NCI-H345 treated with DMSO at 0.1 percent for 48 hours (cell line): Measurements from ENCODE around the gene MYCBP2.
"Not testable (repeated sequence)": the region's sequence is repeated elsewhere in the genome, so short reads cannot be mapped to it uniquely, and the experiment has no call there.

ENCODE experiments used
- DNase-seq: peaks from one replicate; lab custom pipeline; 2025; ENCODE audit not compliant: unreplicated experiment; lab: John Stamatoyannopoulos, UW

The MYCBP2 gene

DNA sequence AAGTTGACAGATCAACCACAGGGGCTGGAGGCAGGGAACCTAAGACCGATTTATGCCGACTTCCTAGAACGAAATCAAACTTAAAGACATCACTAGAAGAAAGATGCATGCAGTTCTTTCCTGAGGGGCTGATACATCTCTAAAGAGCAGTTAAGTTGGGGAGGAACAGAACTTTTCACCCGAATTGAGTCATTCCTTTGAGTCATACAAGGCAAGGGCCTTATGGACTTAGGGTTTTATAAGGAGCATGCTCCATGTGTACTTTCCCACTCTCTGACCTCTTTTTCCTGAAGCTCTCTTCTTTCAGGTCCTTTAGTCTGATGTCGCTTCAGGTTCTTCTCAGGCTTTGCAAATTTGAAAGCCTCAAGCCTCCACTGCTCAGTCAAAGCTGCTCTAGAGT lies 292.0 kb downstream of the MYCBP2 start:
- no peak for DNase-seq

DNA sequence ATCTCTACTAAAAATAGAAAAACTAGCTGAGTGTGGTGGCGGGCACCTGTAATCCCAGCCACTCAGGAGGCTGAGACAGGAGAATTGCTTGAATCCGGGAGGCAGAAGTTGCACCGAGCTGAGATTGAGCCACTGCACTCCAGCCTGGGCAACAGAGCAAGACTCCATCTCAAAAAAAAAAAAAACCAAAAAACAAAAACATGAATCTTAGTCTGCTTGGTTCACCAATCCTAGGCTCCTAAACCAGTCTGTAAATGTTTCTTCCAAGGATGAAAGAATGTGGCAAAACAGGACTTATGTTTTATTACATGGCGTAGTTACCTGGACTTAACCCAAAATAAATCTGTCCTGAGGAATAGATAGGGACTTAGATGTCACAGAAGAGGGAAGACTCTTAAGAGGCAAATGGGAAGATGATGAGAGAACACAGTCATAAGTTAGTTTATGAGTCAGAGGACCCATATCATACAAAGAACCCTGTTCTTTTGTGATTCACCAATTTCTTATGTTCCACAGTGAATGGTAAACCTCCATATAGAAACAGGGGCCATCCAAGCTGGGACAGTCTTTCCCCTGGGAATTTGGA lies 293.1 kb downstream of the MYCBP2 start:
- no peak for DNase-seq

DNA sequence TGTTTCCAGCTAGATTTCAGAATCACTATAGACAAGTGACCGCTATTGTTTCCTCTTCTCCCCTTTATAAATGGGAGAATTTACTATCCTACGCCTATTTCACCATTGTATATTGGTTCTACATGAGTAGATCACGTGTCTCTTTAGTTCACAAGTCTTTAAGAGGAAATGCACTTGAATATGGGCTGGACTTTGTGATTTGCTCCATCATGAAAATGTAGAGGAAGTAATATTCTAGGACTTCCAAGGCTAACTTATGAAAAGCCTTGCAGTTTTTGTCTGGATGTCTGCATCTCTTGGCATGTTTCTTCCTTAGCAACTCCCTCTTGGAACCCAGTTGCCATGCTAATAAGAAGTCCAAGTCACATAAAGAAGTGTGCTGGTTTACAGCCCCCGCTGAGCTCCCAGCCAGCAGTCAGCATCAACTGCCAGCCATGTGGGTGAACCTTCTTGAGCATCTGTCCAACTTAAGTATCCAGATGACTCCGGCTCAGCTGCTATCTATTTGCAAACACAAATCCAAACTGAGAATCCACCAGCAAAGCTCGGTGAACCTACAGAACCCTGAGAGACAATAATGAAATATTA lies 295.1 kb downstream of the MYCBP2 start:
- no peak for DNase-seq

DNA sequence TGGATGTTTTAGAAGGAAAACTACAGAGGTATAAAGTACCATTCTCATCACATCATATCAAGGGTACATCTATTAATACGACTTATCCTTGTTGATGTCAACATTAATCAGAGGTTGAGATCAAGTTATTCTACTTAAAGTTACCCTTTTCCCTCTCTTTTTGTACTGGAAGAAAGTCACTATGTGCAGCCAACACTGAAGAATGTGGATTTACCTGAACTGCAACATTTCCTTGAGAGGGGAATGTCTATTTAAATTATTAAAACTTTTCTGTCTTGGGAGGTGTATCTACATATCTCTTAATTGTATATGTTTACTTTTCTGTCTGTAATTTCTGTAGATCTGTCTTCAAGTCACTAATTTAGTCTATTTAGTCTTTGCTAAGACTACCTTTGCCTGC lies 297.5 kb downstream of the MYCBP2 start:
- DNase-seq: no peak

DNA sequence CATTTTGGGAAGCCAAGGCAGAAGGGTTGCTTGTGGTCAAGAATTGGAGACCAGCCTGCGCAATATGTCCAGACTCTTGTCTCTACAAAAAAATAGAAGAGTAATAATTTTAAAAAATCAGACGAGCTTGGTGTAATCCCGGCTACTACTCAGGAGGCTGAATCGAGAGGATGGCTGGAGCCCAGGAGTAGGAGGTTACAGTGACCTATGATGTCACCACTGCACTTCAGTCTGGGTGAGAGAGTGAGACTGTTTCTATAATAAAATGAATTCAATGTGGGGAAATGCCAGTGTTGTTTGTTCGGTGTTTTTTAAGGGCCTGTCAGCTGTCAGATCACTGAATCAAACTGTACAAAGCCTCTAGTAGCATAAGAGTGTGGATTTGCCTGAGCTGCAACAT lies 298.7 kb downstream of the MYCBP2 start:
- DNase-seq: peak; percentile 45

DNA sequence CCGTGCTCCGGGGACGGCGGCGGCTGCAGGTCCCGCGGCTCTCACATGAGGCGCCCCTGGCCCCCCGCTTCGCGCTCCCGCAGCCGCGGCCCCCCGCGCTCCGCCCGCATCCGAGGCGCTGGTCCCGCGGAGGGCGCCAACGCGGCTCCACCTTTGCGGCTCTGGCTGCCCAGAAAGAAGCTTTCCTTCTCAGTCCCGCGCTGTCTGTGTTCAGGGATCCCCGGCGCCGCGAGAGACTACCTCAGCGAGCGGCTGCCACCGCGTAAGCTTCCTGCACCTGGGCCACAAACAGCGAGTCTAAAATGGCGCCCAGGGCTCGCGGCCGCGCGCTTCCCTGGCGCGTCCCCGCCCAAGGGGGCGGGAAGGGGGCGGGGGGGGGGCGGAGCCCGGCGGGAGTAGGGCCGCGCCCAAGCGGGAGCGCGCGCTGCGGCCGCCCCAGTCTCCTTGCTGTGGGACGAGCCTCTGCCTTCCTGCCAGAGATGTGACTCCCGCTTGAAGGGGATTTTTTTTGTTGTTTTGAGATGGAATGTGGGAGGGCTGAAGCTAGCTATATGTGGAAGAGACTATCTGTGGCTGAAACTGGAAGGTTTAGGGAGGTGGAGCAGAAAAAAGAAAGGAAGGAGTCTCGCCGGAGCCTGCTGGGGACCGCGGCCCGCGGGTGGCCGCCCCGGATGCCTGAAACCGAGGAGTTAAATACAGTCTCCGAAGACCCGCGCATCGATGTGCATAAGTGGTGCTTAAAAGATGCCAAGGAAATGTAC lies 299.9 kb downstream of the MYCBP2 start, which contains the start of gene FBXL3:
FBXL3 (minus strand) TSS at position 299 of the 761 bp plus-strand sequence. CDS start 5,299 bp downstream, outside the sequence.
- peak; percentile 66 for DNase-seq

DNA sequence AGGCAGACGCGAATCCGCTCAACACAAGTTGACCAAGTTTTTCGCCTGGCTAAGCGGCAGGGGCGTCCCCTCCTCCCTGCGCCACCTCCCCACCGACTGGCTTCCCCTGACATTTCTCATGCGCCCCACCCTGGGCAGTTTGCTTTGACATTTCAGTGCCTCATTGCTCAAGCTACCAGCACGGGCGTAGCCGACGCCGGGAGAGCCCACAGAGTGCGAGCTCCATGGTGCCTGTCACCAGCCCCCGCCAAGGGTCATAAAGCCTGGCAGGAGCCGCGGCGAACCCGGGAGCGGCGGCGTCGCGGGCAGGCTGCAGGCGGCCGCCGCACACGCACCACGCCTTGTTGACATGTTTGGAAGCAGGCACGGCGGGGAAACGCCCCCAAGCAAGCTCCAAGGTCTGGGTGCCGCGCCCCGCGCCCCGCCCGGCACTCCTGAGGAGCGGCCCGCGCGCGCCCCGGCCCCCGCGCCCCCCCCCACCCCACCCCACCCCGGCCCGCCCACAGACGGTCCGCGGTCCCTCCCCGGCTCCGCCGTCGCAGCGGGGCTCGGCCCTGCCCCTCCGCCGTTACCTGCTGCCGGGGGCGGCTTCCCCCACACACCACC lies 300.5 kb downstream of the MYCBP2 start:
- DNase-seq: peak; percentile 61

DNA sequence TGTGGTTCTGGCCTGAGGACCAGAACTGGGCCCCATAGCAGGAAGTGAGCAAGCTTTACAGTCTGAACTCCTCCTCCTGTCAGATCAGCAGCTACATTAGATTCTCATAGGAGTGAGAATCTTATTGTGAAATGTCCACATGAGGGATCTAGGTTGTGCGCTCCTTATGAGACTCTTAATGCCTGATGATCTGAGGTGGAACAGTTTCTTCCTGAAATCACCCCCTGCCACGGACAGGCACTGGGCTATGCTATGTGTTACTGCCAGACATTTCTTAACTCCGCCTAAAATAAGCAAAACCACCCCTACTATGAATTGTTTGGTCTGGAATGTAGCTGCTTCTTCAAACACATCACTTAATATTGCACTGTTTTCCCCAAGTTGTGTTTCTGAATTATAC lies 304.6 kb downstream of the MYCBP2 start:
- no peak for DNase-seq

DNA sequence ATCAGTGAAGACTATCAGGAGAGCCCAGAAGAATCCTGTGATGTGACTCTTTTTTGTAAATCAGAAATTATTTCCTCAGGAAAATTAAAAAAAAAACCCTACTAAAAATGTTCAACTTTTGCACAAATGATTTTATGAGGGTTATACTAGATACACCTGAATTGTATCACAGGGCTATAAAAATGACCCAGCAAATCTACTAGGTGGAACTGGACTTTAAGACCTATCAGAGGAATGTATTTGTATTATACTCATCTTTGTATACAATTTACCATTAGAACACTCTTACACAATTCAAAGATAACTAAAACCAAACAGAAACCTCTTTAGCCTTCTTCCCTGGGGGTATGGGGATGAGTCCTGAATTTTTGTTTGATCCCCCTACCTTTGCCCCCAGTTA lies 307.1 kb downstream of the MYCBP2 start:
- DNase-seq: no peak

DNA sequence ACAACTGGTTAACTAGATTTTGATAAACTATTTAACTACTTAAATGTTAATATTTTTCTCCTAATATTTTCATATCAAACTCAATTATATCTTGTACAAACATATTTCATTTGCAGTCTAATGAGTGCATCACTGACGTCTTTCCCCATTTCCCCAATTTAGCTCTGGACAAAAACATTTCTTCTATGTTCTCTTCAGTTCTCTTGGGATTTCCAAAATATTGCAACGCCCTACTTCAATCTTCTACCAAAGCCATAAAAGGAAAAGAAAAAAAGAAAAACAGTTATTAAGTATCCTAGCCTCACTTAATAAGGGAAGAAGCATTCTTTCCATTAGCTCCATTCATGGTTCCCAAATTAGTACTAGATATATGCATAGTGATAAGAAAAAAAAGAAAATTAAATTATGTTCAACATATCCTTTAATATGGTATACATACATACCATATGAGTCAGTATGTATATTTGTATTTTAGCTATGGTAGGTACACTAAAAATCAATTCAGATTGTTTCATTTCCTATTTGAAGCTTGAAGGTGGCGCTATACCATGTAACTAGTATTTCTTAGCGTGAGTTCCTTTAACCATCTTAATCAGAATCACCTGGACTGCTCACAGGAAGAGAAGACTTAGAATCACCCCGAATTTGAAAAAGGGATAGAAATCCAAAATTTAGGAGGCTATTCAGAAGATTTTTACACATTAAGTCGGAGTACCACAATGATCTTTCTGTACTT lies 309.8 kb downstream of the MYCBP2 start:
- no peak for DNase-seq

DNA sequence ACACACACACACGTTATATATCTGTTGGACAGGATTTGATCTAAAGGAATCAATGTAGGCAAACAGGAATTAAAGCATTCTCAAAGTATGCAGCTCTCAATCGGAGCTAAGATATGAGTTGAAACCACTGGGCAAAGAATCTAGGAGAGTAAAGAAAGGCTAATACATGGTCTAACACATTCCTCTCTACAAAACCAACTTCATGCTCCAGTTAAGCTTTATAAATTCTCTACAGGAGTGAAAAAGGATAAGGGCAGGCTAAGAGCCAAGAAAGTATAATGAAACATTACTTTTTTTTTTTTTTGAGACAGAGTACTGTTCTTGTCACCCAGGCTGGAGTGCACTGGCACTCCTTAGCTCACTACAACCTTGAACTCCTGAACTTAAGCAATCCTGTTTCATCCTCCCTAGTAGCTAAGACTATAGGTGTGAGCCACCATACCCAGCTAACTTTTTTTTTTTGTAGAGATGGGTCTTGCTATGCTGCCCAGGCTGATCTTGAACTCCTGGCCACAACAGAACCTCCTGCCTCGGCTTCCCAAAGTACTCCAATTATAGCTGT lies 310.6 kb downstream of the MYCBP2 start:
- DNase-seq: no peak

DNA sequence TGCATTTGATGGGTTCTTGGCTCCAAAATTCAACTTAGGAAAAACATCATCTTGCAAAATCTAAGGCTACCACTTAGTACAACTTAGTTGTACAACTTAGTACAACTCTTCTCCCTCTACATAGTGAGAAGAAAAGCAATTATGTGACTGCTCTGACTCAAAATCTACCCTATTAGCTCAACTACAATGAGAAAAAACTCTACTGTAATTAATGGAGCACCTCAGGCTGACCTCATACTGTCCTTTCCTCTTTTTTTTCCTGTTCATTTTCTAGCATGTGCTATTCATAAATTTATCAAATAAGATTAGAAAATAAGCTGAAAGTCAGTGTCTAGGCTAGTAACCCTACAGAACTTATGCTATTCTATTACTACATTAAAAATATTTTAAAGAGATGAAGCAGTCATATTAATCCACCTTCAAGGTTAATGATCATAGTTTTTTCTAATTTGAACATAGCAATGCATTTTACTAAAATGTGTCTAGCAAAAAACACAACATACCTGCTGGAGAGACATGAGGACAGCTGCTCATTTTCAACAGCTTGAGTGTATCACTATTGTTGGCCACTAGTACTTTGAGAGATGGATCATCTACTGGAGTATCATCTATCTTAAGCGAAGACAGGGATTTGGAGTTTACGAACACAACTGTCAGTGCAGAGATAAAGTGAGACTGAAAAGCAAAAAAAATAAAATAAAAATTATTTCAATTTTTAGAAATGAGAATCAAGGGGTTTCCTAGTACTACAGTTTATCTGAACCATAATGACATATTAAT lies 311.8 kb downstream of the MYCBP2 start:
- DNase-seq: no peak

DNA sequence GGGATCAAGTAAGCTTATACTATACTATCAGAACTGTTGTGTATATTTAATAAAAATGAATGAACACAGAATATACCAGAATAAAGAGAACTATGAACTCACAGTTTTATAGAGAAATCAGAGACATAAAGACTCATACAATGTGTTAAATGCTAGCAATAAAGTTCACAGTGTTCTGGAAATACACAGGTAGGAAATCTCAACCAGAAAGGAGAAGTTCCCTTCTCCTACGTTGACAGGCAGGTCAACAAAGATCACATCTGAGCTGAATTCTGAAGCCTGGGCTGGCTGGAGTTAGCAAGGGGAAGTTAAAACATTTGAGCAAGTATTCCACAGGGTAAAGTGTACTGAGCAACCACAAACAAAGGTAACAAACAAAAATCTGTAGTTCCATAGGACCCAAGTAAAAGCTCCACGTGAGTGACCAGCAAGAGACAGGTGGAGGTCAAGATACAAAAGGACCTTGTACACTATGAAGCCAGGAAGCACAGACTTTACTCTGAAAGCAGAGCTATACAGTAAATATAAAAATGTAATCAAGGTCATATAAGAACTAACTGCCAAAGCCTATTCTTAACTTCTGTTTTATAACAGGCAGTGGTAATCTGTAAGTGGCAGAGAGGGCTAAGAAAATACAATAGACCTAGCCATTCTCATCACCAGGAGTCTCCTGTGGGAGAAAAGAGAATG lies 312.9 kb downstream of the MYCBP2 start:
- DNase-seq: no peak

DNA sequence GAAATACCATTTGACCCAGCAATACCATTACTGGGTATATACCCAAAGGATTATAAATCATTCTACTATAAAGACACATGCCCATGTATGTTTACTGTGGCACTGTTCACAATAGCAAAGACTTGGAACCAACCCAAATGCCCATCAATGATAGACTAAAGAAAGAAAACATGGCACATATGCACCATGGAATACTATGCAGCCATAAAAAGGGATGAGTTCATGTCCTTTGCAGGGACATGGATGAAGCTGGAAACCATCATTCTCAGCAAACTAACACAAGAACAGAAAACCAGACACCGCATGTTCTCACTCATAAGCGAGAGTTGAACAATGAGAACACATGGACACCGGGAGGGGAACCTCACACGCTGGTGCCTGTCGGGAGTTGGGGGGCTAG lies 317.2 kb downstream of the MYCBP2 start:
- not testable (repeated sequence) for DNase-seq

DNA sequence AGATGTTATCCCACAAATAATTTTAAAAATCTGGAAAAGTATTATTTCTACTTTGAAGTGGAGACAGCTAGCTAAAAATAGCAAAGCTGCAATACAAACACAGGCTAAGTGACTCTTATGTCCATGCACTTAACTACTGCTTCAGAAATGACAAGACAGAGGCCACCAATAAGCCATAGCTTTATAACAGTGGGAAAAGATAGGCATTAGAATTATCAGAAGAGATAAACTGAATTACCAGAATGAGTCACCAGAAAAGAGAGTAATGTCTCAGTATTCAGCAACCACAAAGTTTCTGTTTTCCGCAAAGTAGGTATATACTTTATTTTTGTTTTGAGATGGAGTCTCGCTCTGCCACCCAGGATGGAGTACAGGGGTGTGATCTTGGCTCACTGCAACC lies 317.9 kb downstream of the MYCBP2 start:
- no peak for DNase-seq

DNA sequence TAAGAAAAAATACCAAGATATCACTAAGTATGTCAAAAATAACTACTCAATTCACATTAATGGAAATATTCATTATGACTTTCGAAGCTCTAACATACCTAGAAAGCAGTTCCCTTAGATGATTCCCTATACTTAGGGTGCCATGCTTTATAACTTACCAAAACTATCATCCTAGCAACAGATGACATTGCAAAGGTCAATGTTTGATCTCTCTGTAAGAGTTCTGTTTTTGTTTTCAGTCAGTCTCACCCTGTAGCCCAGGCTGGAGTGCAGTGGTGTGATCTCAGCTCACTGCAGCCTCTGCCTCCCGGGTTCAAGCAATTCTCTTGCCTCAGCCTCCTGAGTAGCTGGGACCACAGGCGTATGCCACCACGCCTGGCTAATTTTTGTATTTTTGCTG lies 318.6 kb downstream of the MYCBP2 start:
- DNase-seq: not testable (repeated sequence)

DNA sequence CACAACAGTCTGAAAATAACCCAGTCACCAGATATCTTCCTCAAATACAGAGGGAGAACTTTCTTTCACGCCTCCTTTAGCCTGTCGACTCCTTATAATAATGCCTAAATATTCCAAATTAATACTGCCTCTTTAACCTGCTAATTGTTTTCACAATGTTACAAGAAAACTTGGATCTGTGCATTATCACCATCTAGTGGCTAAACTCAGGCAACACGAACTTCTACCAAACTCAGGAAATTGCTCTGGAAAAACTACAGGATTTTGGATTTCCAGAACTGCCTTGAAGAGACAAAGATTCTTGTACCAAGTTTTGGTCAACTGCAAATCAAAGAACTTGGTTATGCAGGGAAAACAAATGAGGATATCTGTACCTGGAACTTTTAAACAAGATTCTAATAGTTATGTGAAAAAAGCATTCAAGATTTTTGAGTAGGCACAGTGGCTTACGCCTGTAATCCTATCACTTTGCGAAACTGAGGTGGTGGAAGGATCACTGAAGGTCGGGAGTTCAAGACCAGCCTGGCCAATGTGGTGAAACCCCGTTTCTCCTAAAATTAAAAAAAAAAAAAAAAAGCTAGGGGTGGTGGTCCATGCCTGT lies 324.2 kb downstream of the MYCBP2 start:
- DNase-seq: no peak

DNA sequence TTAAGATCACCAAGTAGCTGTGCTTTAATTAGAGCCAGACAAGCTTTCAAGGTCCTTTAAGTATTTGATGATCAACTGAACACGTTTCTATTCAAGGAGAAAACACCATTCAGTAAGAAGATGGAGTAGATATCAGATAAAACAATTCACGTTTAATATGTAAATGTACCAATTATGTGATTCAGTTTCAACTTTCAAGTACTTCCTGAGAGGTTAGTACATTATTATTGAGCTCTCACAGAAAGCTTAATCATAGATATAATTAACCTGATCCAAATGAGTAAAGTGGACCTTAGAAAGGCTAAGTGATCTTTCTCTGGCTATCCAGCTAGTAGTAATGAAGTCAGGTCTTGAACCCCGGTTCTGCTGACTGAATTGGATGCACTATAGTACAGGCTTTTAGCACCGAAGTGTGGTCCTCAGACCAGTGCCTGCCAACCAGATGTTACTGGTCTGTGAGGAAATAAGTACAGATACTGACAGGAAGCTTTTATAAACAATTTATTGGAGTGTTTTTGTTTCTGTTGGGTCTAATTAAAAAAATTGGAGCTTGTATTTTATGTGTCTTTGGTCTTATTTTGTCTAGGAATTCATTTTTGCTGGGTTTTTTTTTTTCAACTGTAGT lies 324.8 kb downstream of the MYCBP2 start:
- no peak for DNase-seq

DNA sequence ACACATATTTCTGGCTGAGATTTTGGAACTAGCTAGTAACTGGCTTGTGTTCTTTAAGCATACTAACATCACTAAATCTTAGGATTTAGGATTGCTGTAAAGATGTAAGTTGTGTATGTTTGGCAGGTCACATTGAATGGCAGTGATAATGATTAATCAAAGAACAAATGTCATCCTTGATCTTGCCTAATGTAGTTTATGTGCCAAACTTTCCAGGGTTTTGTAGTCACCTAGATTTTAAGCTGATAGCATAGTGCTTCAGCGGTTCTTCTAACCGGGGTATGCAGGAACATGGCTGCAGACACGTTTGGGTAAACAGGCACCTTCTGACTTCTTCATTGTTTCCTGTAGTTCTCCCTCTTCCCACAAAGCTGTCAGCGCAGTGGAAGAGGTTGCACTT lies 325.4 kb downstream of the MYCBP2 start:
- no peak for DNase-seq
